Measurements from ENCODE around the gene MKI67. TPM values are rescaled to one million over a fixed set of nuclear protein-coding genes. Genes with fewer than 3 reads are reported as not detected.

Gene MKI67
- polyA plus RNA-seq, 1 donor (not counting 4 experiments of a cell fraction or from before 2014, with no cell fraction given), result 10.4 TPM

DNA sequence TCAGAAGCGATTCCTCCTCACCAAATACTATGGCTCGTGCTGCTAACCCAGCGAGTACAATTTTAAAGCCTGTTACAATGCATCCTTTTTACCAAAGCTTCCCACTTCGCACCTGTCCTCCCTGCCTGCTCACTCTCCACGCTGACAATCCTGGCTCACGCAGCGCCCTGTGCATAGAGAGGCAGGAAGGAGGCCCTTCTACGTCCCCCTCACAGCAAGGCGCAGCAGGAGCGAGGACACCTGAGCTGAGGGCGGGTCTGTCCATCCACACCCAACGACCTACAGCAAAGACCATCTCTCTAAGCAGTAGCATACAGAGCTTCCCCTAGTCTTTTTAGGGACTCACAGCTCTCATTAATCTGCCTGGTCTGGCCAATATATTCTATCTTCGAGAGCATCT, 46.0 kb downstream of the MKI67 start:
- no peak for TF ChIP-seq EZH2 (IDR thresholded peaks at IDR 0.05; ENCODE audit: low read length)
- TF ChIP-seq, protein P1, sequence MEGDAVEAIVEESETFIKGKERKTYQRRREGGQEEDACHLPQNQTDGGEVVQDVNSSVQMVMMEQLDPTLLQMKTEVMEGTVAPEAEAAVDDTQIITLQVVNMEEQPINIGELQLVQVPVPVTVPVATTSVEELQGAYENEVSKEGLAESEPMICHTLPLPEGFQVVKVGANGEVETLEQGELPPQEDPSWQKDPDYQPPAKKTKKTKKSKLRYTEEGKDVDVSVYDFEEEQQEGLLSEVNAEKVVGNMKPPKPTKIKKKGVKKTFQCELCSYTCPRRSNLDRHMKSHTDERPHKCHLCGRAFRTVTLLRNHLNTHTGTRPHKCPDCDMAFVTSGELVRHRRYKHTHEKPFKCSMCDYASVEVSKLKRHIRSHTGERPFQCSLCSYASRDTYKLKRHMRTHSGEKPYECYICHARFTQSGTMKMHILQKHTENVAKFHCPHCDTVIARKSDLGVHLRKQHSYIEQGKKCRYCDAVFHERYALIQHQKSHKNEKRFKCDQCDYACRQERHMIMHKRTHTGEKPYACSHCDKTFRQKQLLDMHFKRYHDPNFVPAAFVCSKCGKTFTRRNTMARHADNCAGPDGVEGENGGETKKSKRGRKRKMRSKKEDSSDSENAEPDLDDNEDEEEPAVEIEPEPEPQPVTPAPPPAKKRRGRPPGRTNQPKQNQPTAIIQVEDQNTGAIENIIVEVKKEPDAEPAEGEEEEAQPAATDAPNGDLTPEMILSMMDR (optimal IDR thresholded peaks at IDR 0.05 in 1 of 3, IDR thresholded peaks at IDR 0.05 in 1 of 3, conservative IDR thresholded peaks at IDR 0.05 in 1 of 3; ENCODE audit: extremely low read depth in 1 of 3, insufficient read depth in 2 of 3, low read length in 3 of 3), result no peak
- no peaks in the 10 kb centered on the region for H3K9me1 ChIP-seq (ENCODE audit: control insufficient read depth, extremely low read depth, insufficient read depth, low read length)
- H3K9me3 ChIP-seq (ENCODE audit: control insufficient read depth, low read depth, low read length), result no peaks in the 10 kb centered on the region
- peaks cover 31 to 44% of the 10 kb centered on the region in 2 experiments for H3K36me3 ChIP-seq (ENCODE audit: control insufficient read depth in 2 of 2, extremely low read depth in 1 of 2, insufficient read depth in 2 of 2, low read length in 2 of 2)
- H3K27me3 ChIP-seq (ENCODE audit: control insufficient read depth, extremely low read depth, insufficient read depth, low read length), result no peaks in the 10 kb centered on the region
- DNase-seq (ENCODE audit: low read depth, low spot score) (no peak), FAIRE-seq (no peak)
- no peak overlapping the region for H3K4me2 ChIP-seq (ENCODE audit: control insufficient read depth, extremely low read depth, insufficient read depth, low read depth, low read length)
- no peak overlapping the region for H3K27ac ChIP-seq (ENCODE audit: control insufficient read depth, insufficient read depth, low read length)
- dilution Hi-C loops (cut with MboI; ENCODE audit: extremely low pct_ligation_motif_present, low sequenced_read_pairs), result no loop called here
- no peaks in the 10 kb centered on the region for H3K79me2 ChIP-seq (ENCODE audit: control insufficient read depth, insufficient read depth, low read length)
- peaks cover 5% of the 10 kb centered on the region for H4K20me1 ChIP-seq (ENCODE audit: control insufficient read depth, extremely low read depth, insufficient read depth, low read length)
- no peak overlapping the region for H3K4me3 ChIP-seq (ENCODE audit: control insufficient read depth in 2 of 3, extremely low read depth in 1 of 3, insufficient read depth in 2 of 3, low read depth in 1 of 3, low read length in 3 of 3)
- H2AFZ ChIP-seq (ENCODE audit: control insufficient read depth, low read length), result no peak overlapping the region
- no peak overlapping the region for H3K9ac ChIP-seq (ENCODE audit: control insufficient read depth, extremely low read depth, insufficient read depth, low read length)
- no peaks in the 10 kb centered on the region for H3K4me1 ChIP-seq (ENCODE audit: control insufficient read depth, extremely low read depth, insufficient read depth, low read length)

DNA sequence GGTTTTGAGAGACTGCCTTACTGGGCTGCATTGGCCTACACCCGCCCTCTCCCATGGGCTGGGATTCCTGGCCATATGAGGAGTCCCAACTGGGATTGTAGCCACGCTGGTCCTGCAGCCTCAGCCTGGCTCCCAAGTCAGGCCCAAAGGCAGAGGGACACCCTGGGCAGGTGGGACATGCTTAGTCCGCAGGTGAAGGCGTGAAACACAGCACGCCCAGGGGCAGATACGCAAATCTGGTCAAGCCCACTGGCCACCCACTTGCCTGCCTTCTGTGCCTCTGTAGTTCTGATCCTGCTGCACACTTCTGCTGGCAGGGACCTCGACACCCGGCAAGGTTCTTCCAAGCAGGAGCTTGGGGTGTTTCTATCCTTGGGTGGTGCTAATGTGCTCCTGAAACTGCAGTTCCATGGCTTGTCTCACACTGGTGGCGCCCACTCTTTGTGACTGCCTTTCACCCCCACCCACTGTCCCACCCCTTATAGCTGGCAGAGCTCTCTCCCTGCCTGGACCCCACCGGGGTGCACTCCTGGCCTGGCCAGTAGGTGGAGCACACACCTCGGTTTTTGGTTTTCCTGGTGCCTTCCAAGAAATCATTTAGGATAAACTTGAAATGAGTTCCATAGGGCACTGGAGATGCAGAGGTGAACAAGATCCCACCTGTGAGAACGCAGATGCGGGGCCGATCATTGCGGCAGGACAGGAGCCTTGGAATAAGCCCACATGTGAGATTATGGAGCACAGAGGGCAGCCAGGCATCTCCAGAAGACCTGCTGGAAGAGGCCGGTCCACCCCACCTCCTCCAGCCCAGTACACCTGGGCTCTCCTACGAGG, 47.9 kb downstream of the MKI67 start:
- no peaks in the 10 kb centered on the region for H3K4me1 ChIP-seq (ENCODE audit: control insufficient read depth, extremely low read depth, insufficient read depth, low read length)
- H3K79me2 ChIP-seq (ENCODE audit: control insufficient read depth, insufficient read depth, low read length), result no peaks in the 10 kb centered on the region
- H3K27ac ChIP-seq (ENCODE audit: control insufficient read depth, insufficient read depth, low read length), result no peak overlapping the region
- DNase-seq (ENCODE audit: low read depth, low spot score) (no peak), FAIRE-seq (no peak)
- H3K27me3 ChIP-seq (ENCODE audit: control insufficient read depth, extremely low read depth, insufficient read depth, low read length), result no peaks in the 10 kb centered on the region
- TF ChIP-seq EZH2 (IDR thresholded peaks at IDR 0.05; ENCODE audit: low read length), result no peak
- TF ChIP-seq, protein P1 (optimal IDR thresholded peaks at IDR 0.05 in 1 of 3, IDR thresholded peaks at IDR 0.05 in 1 of 3, conservative IDR thresholded peaks at IDR 0.05 in 1 of 3; ENCODE audit: extremely low read depth in 1 of 3, insufficient read depth in 2 of 3, low read length in 3 of 3), result peak; percentile 54 to 73 (median 72)
- no peak overlapping the region for H2AFZ ChIP-seq (ENCODE audit: control insufficient read depth, low read length)
- H3K9me3 ChIP-seq (ENCODE audit: control insufficient read depth, low read depth, low read length), result no peaks in the 10 kb centered on the region
- peaks cover 34 to 40% of the 10 kb centered on the region in 2 experiments for H3K36me3 ChIP-seq (ENCODE audit: control insufficient read depth in 2 of 2, extremely low read depth in 1 of 2, insufficient read depth in 2 of 2, low read length in 2 of 2)
- H4K20me1 ChIP-seq (ENCODE audit: control insufficient read depth, extremely low read depth, insufficient read depth, low read length), result peaks cover 5% of the 10 kb centered on the region
- H3K9ac ChIP-seq (ENCODE audit: control insufficient read depth, extremely low read depth, insufficient read depth, low read length), result no peak overlapping the region
- dilution Hi-C loops (cut with MboI; ENCODE audit: extremely low pct_ligation_motif_present, low sequenced_read_pairs), result no loop called here
- no peak overlapping the region for H3K4me2 ChIP-seq (ENCODE audit: control insufficient read depth, extremely low read depth, insufficient read depth, low read depth, low read length)
- H3K9me1 ChIP-seq (ENCODE audit: control insufficient read depth, extremely low read depth, insufficient read depth, low read length), result no peaks in the 10 kb centered on the region
- H3K4me3 ChIP-seq (ENCODE audit: control insufficient read depth in 2 of 3, extremely low read depth in 1 of 3, insufficient read depth in 2 of 3, low read depth in 1 of 3, low read length in 3 of 3), result no peak overlapping the region
